ENCODE measurements around the gene EHBP1.

DNA sequence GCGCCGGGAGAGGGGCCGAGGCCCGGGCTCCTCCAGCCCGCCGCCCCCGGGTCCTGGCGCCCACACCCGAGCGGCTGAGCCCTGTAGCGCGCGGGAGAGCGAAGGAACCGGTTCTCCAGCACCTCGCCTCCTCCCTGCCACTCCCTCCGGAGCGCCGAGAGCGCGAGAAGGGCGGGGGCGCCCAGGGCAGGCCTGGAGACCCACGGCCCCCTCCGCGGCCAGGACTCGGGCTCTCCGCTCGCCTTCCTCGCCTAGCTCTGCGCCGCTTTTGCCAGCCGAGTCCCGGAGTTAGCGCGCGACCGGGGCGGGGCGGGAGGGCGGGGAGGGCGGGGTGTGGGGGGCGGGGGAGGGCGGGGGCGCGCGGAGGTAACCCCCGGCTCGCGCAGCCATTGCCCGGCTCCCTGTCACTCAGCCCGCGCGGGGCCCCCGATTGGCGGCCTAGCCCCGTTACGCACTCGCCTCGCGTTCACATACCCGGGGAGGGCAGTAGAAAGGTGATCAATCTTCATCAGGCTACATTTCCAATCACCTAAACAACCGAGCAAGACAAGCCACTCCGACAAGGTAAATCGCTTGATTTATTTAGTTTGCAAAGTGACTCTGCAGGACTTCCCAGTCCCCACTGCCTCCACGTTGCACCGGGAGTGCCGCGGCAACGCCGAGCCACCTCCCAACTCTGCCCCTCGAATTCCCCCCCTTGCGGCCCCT, 345.0 kb downstream of the EHBP1 start, which contains the start of gene OTX1:
- TF ChIP-seq, protein P1, sequence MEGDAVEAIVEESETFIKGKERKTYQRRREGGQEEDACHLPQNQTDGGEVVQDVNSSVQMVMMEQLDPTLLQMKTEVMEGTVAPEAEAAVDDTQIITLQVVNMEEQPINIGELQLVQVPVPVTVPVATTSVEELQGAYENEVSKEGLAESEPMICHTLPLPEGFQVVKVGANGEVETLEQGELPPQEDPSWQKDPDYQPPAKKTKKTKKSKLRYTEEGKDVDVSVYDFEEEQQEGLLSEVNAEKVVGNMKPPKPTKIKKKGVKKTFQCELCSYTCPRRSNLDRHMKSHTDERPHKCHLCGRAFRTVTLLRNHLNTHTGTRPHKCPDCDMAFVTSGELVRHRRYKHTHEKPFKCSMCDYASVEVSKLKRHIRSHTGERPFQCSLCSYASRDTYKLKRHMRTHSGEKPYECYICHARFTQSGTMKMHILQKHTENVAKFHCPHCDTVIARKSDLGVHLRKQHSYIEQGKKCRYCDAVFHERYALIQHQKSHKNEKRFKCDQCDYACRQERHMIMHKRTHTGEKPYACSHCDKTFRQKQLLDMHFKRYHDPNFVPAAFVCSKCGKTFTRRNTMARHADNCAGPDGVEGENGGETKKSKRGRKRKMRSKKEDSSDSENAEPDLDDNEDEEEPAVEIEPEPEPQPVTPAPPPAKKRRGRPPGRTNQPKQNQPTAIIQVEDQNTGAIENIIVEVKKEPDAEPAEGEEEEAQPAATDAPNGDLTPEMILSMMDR (IDR thresholded peaks at IDR 0.05) = no peak
- TF ChIP-seq EP300 (IDR thresholded peaks at IDR 0.05) = no peak
- no peak for TF ChIP-seq POLR2A (IDR thresholded peaks at IDR 0.05)
